CD4-positive, alpha-beta T cell treated with Interleukin-4 for 1 hour (primary cell): ENCODE results near the gene PAQR5.
"Not testable (repeated sequence)": the region's sequence is repeated elsewhere in the genome, so short reads cannot be mapped to it uniquely, and the experiment has no call there.

Experiments
- DNase-seq, 2 donors: peaks; one replicate each; pipeline ENCODE4 v3.0.0-alpha.2; 2020 to 2022

PAQR5 gene

GRCh38 chr15:69298697-69299441 is at the start of gene PAQR5:
PAQR5 (plus strand) TSS chr15:69298912; CDS start chr15:69360081, 61,169 bp downstream.
- DNase-seq, result no peak

GRCh38 chr15:69253156-69253555 is 45.6 kb upstream of the PAQR5 start:
- no peak for DNase-seq

- peak in 1 of 2 donors; percentile 34 for DNase-seq
Observed at GRCh38 chr15:69265347-69265955, 33.3 kb upstream of the PAQR5 start.

GRCh38 chr15:69271217-69271616 is 27.5 kb upstream of the PAQR5 start:
- no peak for DNase-seq

- DNase-seq, result no peak
Observed at GRCh38 chr15:69272139-69272538, 26.6 kb upstream of the PAQR5 start.

GRCh38 chr15:69272891-69273290 is 25.8 kb upstream of the PAQR5 start:
- no peak for DNase-seq

GRCh38 chr15:69275074-69275670 is 23.5 kb upstream of the PAQR5 start:
- DNase-seq, result no peak

- DNase-seq, result no peak
Observed at GRCh38 chr15:69275933-69276560, 22.7 kb upstream of the PAQR5 start.

GRCh38 chr15:69277316-69277715 is 21.4 kb upstream of the PAQR5 start:
- no peak for DNase-seq

- no peak for DNase-seq
Observed at GRCh38 chr15:69279636-69280035, 19.1 kb upstream of the PAQR5 start.

GRCh38 chr15:69280783-69281182 is 17.9 kb upstream of the PAQR5 start:
- DNase-seq, result no peak

GRCh38 chr15:69282104-69282743 is 16.5 kb upstream of the PAQR5 start:
- DNase-seq, result no peak

- no peak for DNase-seq
Observed at GRCh38 chr15:69285834-69286233, 12.9 kb upstream of the PAQR5 start.

GRCh38 chr15:69288011-69288410 is 10.7 kb upstream of the PAQR5 start:
- no peak for DNase-seq

GRCh38 chr15:69288531-69289341 is 10.0 kb upstream of the PAQR5 start:
- no peak for DNase-seq

GRCh38 chr15:69289342-69290146 is 9.2 kb upstream of the PAQR5 start:
- DNase-seq, result no peak

- no peak for DNase-seq
Observed at GRCh38 chr15:69290346-69291164, 8.2 kb upstream of the PAQR5 start.

GRCh38 chr15:69291651-69292050 is 7.1 kb upstream of the PAQR5 start:
- DNase-seq, result not testable (repeated sequence)

- DNase-seq, result no peak
Observed at GRCh38 chr15:69292826-69293420, 5.8 kb upstream of the PAQR5 start.
